Measurements from ENCODE around the gene LYPD8.

Gene LYPD8

GRCh38 chr1:248756636-248757035, 1.1 kb upstream of the LYPD8 start:
- no peak for DNase-seq

GRCh38 chr1:248756151-248756550, 592 bp upstream of the LYPD8 start:
- DNase-seq, result no peak

- DNase-seq, result no peak
Measured at GRCh38 chr1:248753708-248754280, 1.8 kb downstream of the LYPD8 start.

- no peak for DNase-seq
Measured at GRCh38 chr1:248753029-248753594, 2.4 kb downstream of the LYPD8 start.

- no peak for DNase-seq
Measured at GRCh38 chr1:248752161-248753028, 3.2 kb downstream of the LYPD8 start.

GRCh38 chr1:248751635-248752034, 3.9 kb downstream of the LYPD8 start:
- no peak for DNase-seq

- DNase-seq, result no peak
Measured at GRCh38 chr1:248751142-248751541, 4.4 kb downstream of the LYPD8 start.

- no peak for DNase-seq
Measured at GRCh38 chr1:248750496-248750895, 5.1 kb downstream of the LYPD8 start.

- DNase-seq, result no peak
Measured at GRCh38 chr1:248748211-248748610, 7.3 kb downstream of the LYPD8 start.

- no peak for DNase-seq
Measured at GRCh38 chr1:248740876-248741275, 14.7 kb downstream of the LYPD8 start.

- DNase-seq, result no peak
Measured at GRCh38 chr1:248739572-248740205, 15.9 kb downstream of the LYPD8 start.

- DNase-seq, result no peak
Measured at GRCh38 chr1:248737457-248737856, 18.1 kb downstream of the LYPD8 start.

- DNase-seq, result no peak
Measured at GRCh38 chr1:248736977-248737376, 18.6 kb downstream of the LYPD8 start.

- DNase-seq, result no peak
Measured at GRCh38 chr1:248733566-248733965, 22.0 kb downstream of the LYPD8 start.

- DNase-seq, result no peak
Measured at GRCh38 chr1:248730507-248731335, 24.8 kb downstream of the LYPD8 start.

- DNase-seq, result no peak
Measured at GRCh38 chr1:248714248-248714647, 41.3 kb downstream of the LYPD8 start.

GRCh38 chr1:248710305-248710900, 45.2 kb downstream of the LYPD8 start:
- DNase-seq, result no peak

GRCh38 chr1:248704606-248705005, 51.0 kb downstream of the LYPD8 start:
- no peak for DNase-seq

- DNase-seq, result no peak
Measured at GRCh38 chr1:248703674-248704073, 51.9 kb downstream of the LYPD8 start.

GRCh38 chr1:248702714-248703113, 52.8 kb downstream of the LYPD8 start, which contains the start of gene OR14I1:
TSS of gene OR14I1 (minus strand) at chr1:248702766.
- no peak for DNase-seq

- DNase-seq, result no peak
Measured at GRCh38 chr1:248699099-248699498, 56.5 kb downstream of the LYPD8 start.

GRCh38 chr1:248697907-248698306, 57.7 kb downstream of the LYPD8 start:
- DNase-seq, result no peak
